Colonic mucosa (tissue), 4 donors: ENCODE results near the gene CERS6. TPM values are rescaled to one million over a fixed set of nuclear protein-coding genes. Genes with fewer than 3 reads are reported as not detected.
"Not testable (repeated sequence)": the region's sequence is repeated elsewhere in the genome, so short reads cannot be mapped to it uniquely, and the experiment has no call there.

Experiments used
- DNase-seq: peaks from one replicate; pipeline ENCODE4 v3.0.0-alpha.2; 2020
- H3K27ac ChIP-seq: fragments of 200-600 bp; one replicate; pipeline ENCODE4 v1.8.0; 2021
- H3K27me3 ChIP-seq: fragments of 200-600 bp; one replicate; pipeline ENCODE4 v1.8.0; 2021
- H3K36me3 ChIP-seq: fragments of 200-600 bp; one replicate; pipeline ENCODE4 v1.8.0; 2021
- H3K4me1 ChIP-seq: fragments of 200-600 bp; one replicate; pipeline ENCODE4 v1.8.0; 2021; ENCODE audit warnings: mild to moderate bottlenecking
- H3K4me3 ChIP-seq: fragments of 200-600 bp; one replicate; pipeline ENCODE4 v1.8.0; 2021
- H3K9ac ChIP-seq, 2 donors: one replicate each; pipeline ENCODE4 v1.7.0; 2013; ENCODE audit warnings: control low read depth in 2 of 2, low read depth in 2 of 2, low read length in 2 of 2
- H3K9me3 ChIP-seq: fragments of 200-600 bp; one replicate; pipeline ENCODE4 v1.8.0; 2021
- intact Hi-C: fragments of 100-400 bp; cut with DNase I; formaldehyde crosslinking; loops from one replicate; pipeline ENCODE4 v1.14.1; 2022
- total RNA-seq, 2 donors: library from RNA; stranded (reverse); fragmentation: NEBNext Ultra II Directional in 1 of 2; extraction: Animal tissue kit (Norgen Biotek cat#: 25700) in 1 of 2; gene quantifications; one replicate each; pipeline ENCODE4 v1.2.1, GENCODE V29; 2021
- TF ChIP-seq, protein P1 (sequence below): fragments of 200-600 bp; IDR thresholded peaks from one replicate; pipeline ENCODE4 v1.8.0; 2022; ENCODE audit warnings: antibody characterized with exemption, mild to moderate bottlenecking
- donor health status: healthy.
- donor health status: DM: no; HTN: no; CAD: no.
- donor health status: DM: no; HTN: no; CAD: no.

Gene CERS6
- total RNA-seq, 2 donors from 2014 or later, result 56.7 to 75.9 TPM

DNA sequence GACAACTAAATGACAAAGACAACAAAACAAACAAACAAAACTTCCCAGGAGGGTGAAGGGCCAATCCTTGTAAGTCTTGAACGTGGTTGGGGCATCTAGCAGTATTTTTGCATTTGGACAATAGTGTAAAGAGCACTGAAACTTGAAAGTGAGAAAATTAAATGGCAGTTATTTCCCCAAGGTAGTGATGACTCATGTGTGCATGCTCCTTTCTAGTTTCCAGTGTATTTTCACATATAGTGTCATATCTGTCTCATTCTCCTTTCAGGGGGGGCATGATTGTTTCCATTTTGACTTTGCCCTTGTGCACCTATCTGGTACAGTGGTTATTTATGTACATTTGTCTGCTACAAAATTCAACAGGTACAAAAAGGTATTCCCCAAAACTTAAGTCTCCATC is 39.5 kb downstream of the CERS6 start:
- Histone ChIP-seq H3K4me3 (no peak overlapping the region), H3K27ac (no peak overlapping the region), H3K4me1 (no peaks in the 10 kb centered on the region), H3K36me3 (no peaks in the 10 kb centered on the region), H3K9me3 (no peaks in the 10 kb centered on the region), H3K9ac (no peak overlapping the region), H3K27me3 (no peaks in the 10 kb centered on the region)
- TF ChIP-seq, protein P1, sequence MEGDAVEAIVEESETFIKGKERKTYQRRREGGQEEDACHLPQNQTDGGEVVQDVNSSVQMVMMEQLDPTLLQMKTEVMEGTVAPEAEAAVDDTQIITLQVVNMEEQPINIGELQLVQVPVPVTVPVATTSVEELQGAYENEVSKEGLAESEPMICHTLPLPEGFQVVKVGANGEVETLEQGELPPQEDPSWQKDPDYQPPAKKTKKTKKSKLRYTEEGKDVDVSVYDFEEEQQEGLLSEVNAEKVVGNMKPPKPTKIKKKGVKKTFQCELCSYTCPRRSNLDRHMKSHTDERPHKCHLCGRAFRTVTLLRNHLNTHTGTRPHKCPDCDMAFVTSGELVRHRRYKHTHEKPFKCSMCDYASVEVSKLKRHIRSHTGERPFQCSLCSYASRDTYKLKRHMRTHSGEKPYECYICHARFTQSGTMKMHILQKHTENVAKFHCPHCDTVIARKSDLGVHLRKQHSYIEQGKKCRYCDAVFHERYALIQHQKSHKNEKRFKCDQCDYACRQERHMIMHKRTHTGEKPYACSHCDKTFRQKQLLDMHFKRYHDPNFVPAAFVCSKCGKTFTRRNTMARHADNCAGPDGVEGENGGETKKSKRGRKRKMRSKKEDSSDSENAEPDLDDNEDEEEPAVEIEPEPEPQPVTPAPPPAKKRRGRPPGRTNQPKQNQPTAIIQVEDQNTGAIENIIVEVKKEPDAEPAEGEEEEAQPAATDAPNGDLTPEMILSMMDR, result no peak
- no peak for DNase-seq
- intact Hi-C loops, result no loop called here

DNA sequence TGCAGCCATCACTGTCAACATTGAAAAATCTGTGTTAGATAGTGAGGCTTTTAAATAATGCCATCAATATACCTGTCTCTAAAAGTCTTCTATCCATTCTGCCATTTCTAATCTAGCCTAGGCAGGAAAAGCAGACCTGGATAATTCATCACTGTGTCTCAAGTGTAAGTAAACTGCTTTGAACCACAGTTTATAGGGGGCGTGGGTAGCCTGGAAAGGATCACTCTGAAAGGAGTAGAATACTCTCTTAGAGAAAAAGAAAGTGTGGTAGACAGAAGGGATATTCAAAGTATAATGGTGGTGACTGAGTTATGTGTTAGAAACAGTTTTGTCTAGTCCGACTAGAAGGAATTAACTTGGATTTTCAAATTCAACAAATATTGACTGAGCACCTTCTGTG is 40.8 kb downstream of the CERS6 start:
- Histone ChIP-seq H3K27ac (no peak overlapping the region), H3K36me3 (no peaks in the 10 kb centered on the region), H3K9me3 (no peaks in the 10 kb centered on the region), H3K4me1 (no peaks in the 10 kb centered on the region), H3K9ac (no peak overlapping the region), H3K27me3 (no peaks in the 10 kb centered on the region), H3K4me3 (no peak overlapping the region)
- no peak for DNase-seq
- intact Hi-C loops, result no loop called here
- TF ChIP-seq, protein P1, result no peak

DNA sequence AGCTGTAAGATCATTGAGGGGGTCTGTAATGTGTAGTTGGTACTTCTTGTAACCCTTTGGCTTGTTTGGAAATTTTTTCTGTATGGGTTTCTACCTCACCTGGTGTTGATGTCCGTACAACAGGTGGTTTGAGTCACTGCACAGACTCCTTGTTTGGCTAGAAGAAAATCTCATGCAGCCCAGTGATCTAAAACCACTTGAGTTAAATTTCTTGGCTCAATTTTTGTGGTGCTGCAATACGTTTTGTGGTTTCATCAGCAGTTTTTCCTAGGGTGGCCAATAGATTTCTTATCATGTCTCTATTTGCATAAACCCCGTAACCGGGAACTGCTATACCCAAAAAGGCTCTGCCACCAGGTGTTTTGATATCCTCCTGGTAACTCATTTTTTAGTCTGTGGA is 43.4 kb downstream of the CERS6 start:
- no peak overlapping the region for H3K27ac ChIP-seq
- TF ChIP-seq, protein P1, result no peak
- no peaks in the 10 kb centered on the region for H3K4me1 ChIP-seq
- no peaks in the 10 kb centered on the region for H3K27me3 ChIP-seq
- DNase-seq, result no peak
- intact Hi-C loops, result no loop called here
- H3K9ac ChIP-seq, result no peak overlapping the region
- H3K4me3 ChIP-seq, result no peak overlapping the region
- no peaks in the 10 kb centered on the region for H3K36me3 ChIP-seq
- no peaks in the 10 kb centered on the region for H3K9me3 ChIP-seq

DNA sequence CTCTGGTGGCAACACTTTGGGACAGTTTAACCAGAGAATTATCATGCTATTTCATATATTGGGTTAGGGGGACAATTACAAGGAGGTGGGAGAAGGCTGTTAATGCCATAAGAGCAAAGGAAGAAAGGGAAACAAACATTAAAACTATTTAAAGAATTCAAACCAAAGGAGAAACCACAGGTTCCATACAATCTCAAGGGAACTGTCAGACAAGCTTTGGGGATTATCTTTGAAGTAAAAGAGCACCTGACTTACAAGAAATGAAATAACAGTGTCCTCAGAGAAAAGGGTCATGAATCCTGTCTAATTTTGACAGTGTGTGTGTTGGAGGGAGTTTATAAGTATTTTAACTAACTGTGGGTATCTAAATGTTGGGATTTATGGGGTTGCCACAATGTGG is 44.4 kb downstream of the CERS6 start:
- Histone ChIP-seq H3K36me3 (no peaks in the 10 kb centered on the region), H3K27me3 (no peaks in the 10 kb centered on the region), H3K4me1 (no peaks in the 10 kb centered on the region), H3K9ac (no peak overlapping the region), H3K27ac (no peak overlapping the region), H3K9me3 (no peaks in the 10 kb centered on the region), H3K4me3 (no peak overlapping the region)
- intact Hi-C loops, result no loop called here
- TF ChIP-seq, protein P1, result no peak
- DNase-seq, result no peak

DNA sequence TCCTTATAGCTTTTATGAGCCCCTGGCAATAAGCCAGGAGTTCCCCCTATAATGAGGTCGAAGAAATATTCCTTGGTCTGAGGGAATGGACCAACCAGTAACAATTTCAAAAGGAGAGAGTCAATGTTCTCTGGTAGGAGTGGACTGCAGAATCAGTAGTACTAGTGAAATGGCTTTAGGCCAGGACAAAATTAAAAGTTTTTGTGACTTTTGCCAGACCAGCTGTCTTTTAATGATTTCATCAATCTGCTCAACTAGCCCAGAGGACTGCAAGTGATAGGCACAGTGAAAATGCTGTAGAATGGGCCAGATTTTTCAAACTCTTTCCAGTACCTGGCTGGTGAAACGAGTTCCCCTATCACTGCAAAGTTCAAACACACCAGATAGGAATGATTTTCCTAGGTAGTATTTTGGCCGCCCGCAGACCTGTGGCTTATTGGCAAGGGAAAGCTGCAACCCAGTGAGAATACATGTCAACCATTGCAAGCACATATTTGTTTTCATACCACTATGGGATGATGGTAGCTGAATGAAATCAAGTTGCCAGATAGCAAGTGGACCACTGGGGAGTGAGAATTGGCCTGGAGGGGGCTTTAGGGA is 45.5 kb downstream of the CERS6 start:
- TF ChIP-seq, protein P1, result no peak
- H3K27ac ChIP-seq, result no peak overlapping the region
- DNase-seq, result no peak

DNA sequence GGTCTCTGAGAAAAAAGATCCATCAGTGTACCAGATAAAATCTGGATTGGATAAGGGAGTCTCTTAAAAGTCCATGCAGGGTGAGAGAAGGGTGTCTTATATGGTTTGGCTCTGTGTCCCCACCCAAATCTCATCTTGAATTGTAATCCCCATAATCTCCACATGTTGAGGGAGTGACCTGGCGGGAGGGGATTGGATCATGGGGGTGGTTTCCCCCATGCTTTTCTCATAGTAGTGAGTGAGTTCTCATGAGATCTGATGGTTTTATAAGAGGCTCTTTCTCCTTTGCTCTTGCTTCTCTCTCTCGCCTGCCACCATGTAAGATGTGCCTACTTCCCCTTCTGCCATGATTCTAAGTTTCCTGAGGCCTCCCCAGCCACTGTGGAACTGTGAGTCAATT is 46.8 kb downstream of the CERS6 start:
- H3K9me3 ChIP-seq, H3K36me3 ChIP-seq, H3K4me3 ChIP-seq, H3K9ac ChIP-seq, H3K27me3 ChIP-seq, H3K4me1 ChIP-seq, intact Hi-C loops, H3K27ac ChIP-seq, DNase-seq: not testable (repeated sequence)

More for the DNA sequence above, 45.5 kb downstream of the CERS6 start:
- H3K9ac ChIP-seq, result no peak overlapping the region
- intact Hi-C loops, result no loop called here
- no peaks in the 10 kb centered on the region for H3K4me1 ChIP-seq
- H3K27me3 ChIP-seq, result no peaks in the 10 kb centered on the region
- no peak overlapping the region for H3K4me3 ChIP-seq
- no peaks in the 10 kb centered on the region for H3K9me3 ChIP-seq
- no peaks in the 10 kb centered on the region for H3K36me3 ChIP-seq
